OCI-LY3 (cell line): ENCODE results near the gene HPS5.

ENCODE experiments used
- H2AFZ ChIP-seq: fragments of 200-600, 300-600 bp; shearing (Covaris generic); 2 replicates; pipeline ENCODE4 v1.6.0; 2014; ENCODE audit warnings: antibody characterized with exemption, low read depth, low read length
- H3K27ac ChIP-seq: fragments of 200-600, 300-600 bp; sonication (generic); 2 replicates; pipeline ENCODE4 v1.5.1; 2014; ENCODE audit warnings: mild to moderate bottlenecking, low read length, moderate library complexity, mixed read lengths
- H3K27me3 ChIP-seq: fragments of 200-600, 300-600 bp; sonication (generic); 2 replicates; pipeline ENCODE4 v1.6.1; 2014; ENCODE audit warnings: low read depth, low read length, mixed read lengths
- H3K36me3 ChIP-seq: fragments of 200-600, 300-600 bp; sonication (generic); replicated peaks from 2 replicates; pipeline ENCODE3; 2014; ENCODE audit warnings: low read depth, low read length, mixed read lengths
- H3K4me1 ChIP-seq: fragments of 300-600, 200-600 bp; sonication (generic); 2 replicates; pipeline ENCODE4 v1.6.1; 2014; ENCODE audit warnings: low read length, mixed read lengths
- H3K4me2 ChIP-seq: fragments of 200-600, 300-600 bp; sonication (generic); 2 replicates; pipeline ENCODE4 v1.6.1; 2014; ENCODE audit warnings: low read length, mixed read lengths
- H3K4me3 ChIP-seq: fragments of 300-600, 200-600 bp; sonication (generic); 2 replicates; pipeline ENCODE4 v1.5.1; 2014; ENCODE audit warnings: antibody characterized with exemption, mild to moderate bottlenecking, low read length, moderate library complexity
- H3K79me2 ChIP-seq: fragments of 300-600, 200-600 bp; shearing (Covaris generic); 2 replicates; pipeline ENCODE4 v1.6.1; 2014; ENCODE audit warnings: mild to moderate bottlenecking, low read length, mixed read lengths
- H3K9ac ChIP-seq: fragments of 300-600, 200-600 bp; shearing (Covaris generic); 2 replicates; pipeline ENCODE4 v1.6.0; 2014; ENCODE audit warnings: mild to moderate bottlenecking, low read length, moderate library complexity
- H3K9me3 ChIP-seq: fragments of 200-600, 300-600 bp; shearing (Covaris generic); 2 replicates; pipeline ENCODE4 v1.6.1; 2014; ENCODE audit warnings: low read length, mixed read lengths; ENCODE audit not compliant: insufficient read depth
- H4K20me1 ChIP-seq: fragments of 200-600, 300-600 bp; sonication (generic); 2 replicates; pipeline ENCODE4 v1.6.1; 2016; ENCODE audit warnings: low read length, mixed read lengths; ENCODE audit not compliant: insufficient read depth
- EZH2phosphoT487 ChIP-seq: fragments of 200-600 bp; shearing (Covaris generic); IDR thresholded peaks from 2 replicates; pipeline ENCODE4 v1.6.1; 2018; ENCODE audit warnings: antibody characterized with exemption, mixed run types, low read depth
- TF ChIP-seq, protein P1 (sequence below): fragments of 200-600, 300-600 bp; sonication (generic); IDR thresholded peaks from 2 replicates; pipeline ENCODE4 v1.5.1; 2014; ENCODE audit warnings: antibody characterized with exemption, low read length, low read depth

The HPS5 gene

GRCh38 chr11:18358646-18359045 is 36.7 kb upstream of the HPS5 start:
- Histone ChIP-seq H3K4me2 (no peak overlapping the region), H3K9ac (no peak overlapping the region), H3K36me3 (peaks cover 26% of the 10 kb centered on the region)

DNA sequence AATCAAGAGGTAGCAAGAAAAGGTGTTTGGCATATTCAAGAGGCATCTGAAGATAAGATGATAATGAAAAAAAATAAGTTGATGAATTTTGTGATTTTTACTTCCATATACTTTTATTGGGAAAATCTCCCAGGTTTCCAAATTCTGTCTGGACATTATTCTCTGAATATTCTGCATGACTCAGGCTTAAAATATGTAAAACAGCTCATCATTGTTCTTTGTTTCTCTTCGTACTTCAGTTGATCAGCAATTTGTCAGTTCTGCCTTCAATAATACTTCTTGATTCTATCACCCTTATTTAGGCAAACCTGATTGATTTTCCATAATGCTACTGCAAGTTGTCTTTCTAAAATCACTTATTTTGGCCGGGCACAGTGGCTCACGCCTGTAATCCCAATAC is 30.6 kb upstream of the HPS5 start:
- H3K36me3 ChIP-seq = peaks cover 15% of the 10 kb centered on the region
- no peaks in the 10 kb centered on the region for H3K79me2 ChIP-seq
- no peaks in the 10 kb centered on the region for H3K27me3 ChIP-seq

More at GRCh38 chr11:18358646-18359045, 36.7 kb upstream of the HPS5 start:
- no peaks in the 10 kb centered on the region for H3K27me3 ChIP-seq
- H3K79me2 ChIP-seq = no peaks in the 10 kb centered on the region
- no peak overlapping the region for H3K4me3 ChIP-seq
- no peaks in the 10 kb centered on the region for H3K4me1 ChIP-seq
- H3K9me3 ChIP-seq = no peaks in the 10 kb centered on the region
- H4K20me1 ChIP-seq = no peaks in the 10 kb centered on the region
- TF ChIP-seq, protein P1, sequence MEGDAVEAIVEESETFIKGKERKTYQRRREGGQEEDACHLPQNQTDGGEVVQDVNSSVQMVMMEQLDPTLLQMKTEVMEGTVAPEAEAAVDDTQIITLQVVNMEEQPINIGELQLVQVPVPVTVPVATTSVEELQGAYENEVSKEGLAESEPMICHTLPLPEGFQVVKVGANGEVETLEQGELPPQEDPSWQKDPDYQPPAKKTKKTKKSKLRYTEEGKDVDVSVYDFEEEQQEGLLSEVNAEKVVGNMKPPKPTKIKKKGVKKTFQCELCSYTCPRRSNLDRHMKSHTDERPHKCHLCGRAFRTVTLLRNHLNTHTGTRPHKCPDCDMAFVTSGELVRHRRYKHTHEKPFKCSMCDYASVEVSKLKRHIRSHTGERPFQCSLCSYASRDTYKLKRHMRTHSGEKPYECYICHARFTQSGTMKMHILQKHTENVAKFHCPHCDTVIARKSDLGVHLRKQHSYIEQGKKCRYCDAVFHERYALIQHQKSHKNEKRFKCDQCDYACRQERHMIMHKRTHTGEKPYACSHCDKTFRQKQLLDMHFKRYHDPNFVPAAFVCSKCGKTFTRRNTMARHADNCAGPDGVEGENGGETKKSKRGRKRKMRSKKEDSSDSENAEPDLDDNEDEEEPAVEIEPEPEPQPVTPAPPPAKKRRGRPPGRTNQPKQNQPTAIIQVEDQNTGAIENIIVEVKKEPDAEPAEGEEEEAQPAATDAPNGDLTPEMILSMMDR = no peak
- no peak for TF ChIP-seq EZH2phosphoT487
- H2AFZ ChIP-seq = no peak overlapping the region
- H3K27ac ChIP-seq = no peak overlapping the region

GRCh38 chr11:18347471-18348125 is 25.7 kb upstream of the HPS5 start:
- no peaks in the 10 kb centered on the region for H3K9me3 ChIP-seq
- H3K4me1 ChIP-seq = no peaks in the 10 kb centered on the region
- no peaks in the 10 kb centered on the region for H4K20me1 ChIP-seq
- TF ChIP-seq EZH2phosphoT487 = no peak
- TF ChIP-seq, protein P1 = no peak
- H3K4me3 ChIP-seq = no peak overlapping the region
- no peaks in the 10 kb centered on the region for H3K27me3 ChIP-seq
- H2AFZ ChIP-seq = no peak overlapping the region
- peaks cover 28% of the 10 kb centered on the region for H3K36me3 ChIP-seq
- no peak overlapping the region for H3K27ac ChIP-seq
- no peak overlapping the region for H3K4me2 ChIP-seq
- no peaks in the 10 kb centered on the region for H3K79me2 ChIP-seq
- H3K9ac ChIP-seq = no peak overlapping the region

More for the DNA sequence above, 30.6 kb upstream of the HPS5 start:
- TF ChIP-seq, protein P1 = no peak
- TF ChIP-seq EZH2phosphoT487 = no peak
- Histone ChIP-seq H4K20me1 (no peaks in the 10 kb centered on the region), H2AFZ (no peak overlapping the region), H3K27ac (no peak overlapping the region), H3K4me1 (no peaks in the 10 kb centered on the region), H3K9me3 (no peaks in the 10 kb centered on the region), H3K4me2 (no peak overlapping the region), H3K9ac (no peak overlapping the region), H3K4me3 (no peak overlapping the region)

- TF ChIP-seq EZH2phosphoT487 = no peak
- TF ChIP-seq, protein P1 = no peak
- Histone ChIP-seq H3K4me3 (no peak overlapping the region), H3K9me3 (no peaks in the 10 kb centered on the region), H2AFZ (no peak overlapping the region), H4K20me1 (peaks cover 6% of the 10 kb centered on the region; the same call in 1 of the 2 replicates), H3K36me3 (peaks cover 40% of the 10 kb centered on the region), H3K27ac (no peak overlapping the region), H3K79me2 (peaks cover 51% of the 10 kb centered on the region), H3K4me2 (no peak overlapping the region), H3K4me1 (peaks cover 42% of the 10 kb centered on the region), H3K9ac (no peak overlapping the region), H3K27me3 (no peaks in the 10 kb centered on the region)
These were observed 11.0 kb upstream of the HPS5 start for GRCh38 chr11:18332891-18333290.
